K562 (cell line): ENCODE results near the gene GPC2. TPM values are rescaled to one million over a fixed set of nuclear protein-coding genes. Genes with fewer than 3 reads are reported as not detected.
A peak's percentile ranks its signal among the peaks of the same experiment; 100 is the strongest.

Source experiments
- AFF4 ChIP-seq: sonication (generic); formaldehyde crosslinking; IDR thresholded peaks from 2 replicates; pipeline ENCODE4 v1.8.0; 2023; ENCODE audit warnings: mild to moderate bottlenecking, missing genetic modification reagents
- ARID3B ChIP-seq: fragments of 250-450 bp; sonication (Bioruptor Pico); IDR thresholded peaks from 2 replicates; pipeline ENCODE4 v1.4.0; 2020; ENCODE audit warnings: borderline replicate concordance
- CBX2 ChIP-seq: fragments of 200-600 bp; sonication (generic); IDR thresholded peaks from one replicate; pipeline ENCODE4 v1.6.1; 2012; ENCODE audit warnings: mild to moderate bottlenecking, low read length, inconsistent platforms; ENCODE audit not compliant: insufficient read depth, poor library complexity, severe bottlenecking
- CBX3 ChIP-seq, 2 experiments: IDR thresholded peaks; 1 replicate in 1 of 2; 2 replicates in 1 of 2; pipeline ENCODE4 v1.6.1; 2012; ENCODE audit warnings: inconsistent platforms in 2 of 2, low read length in 2 of 2, borderline replicate concordance in 1 of 2, control low read depth in 1 of 2
- KDM2B ChIP-seq: fragments of 250-450 bp; sonication (Bioruptor Pico); IDR thresholded peaks from 2 replicates; pipeline ENCODE4 v1.8.0; 2021; ENCODE audit warnings: mild to moderate bottlenecking, moderate library complexity
- PBX2 ChIP-seq, 2 experiments: IDR thresholded peaks in 1 of 2; conservative IDR thresholded peaks in 1 of 2; 2 replicates each; pipeline ENCODE4 v1.6.1; 2016; ENCODE audit warnings: low read depth in 2 of 2, mild to moderate bottlenecking in 1 of 2, missing compliant biosample characterization in 1 of 2, missing genetic modification characterization in 1 of 2, moderate library complexity in 1 of 2
- TAF15 ChIP-seq: fragments of 200-400 bp; formaldehyde crosslinking; IDR thresholded peaks from 2 replicates; pipeline ENCODE4 v1.6.1; 2017; ENCODE audit warnings: mild to moderate bottlenecking, low read depth, low read length, moderate library complexity
- TARDBP ChIP-seq: fragments of 450-650 bp; IDR thresholded peaks from 2 replicates; pipeline ENCODE4 v1.6.1; 2016
- TFAP4 ChIP-seq: sonication (generic); formaldehyde crosslinking; IDR thresholded peaks from 2 replicates; pipeline ENCODE4 v1.8.0; 2022; ENCODE audit warnings: missing genetic modification reagents, mild to moderate bottlenecking, moderate library complexity, borderline replicate concordance
- ZBTB1 ChIP-seq: sonication (generic); formaldehyde crosslinking; IDR thresholded peaks from 2 replicates; pipeline ENCODE4 v1.8.1; 2023; ENCODE audit warnings: missing genetic modification reagents, low read depth, mild to moderate bottlenecking, borderline replicate concordance
- ZNF143 ChIP-seq: sonication (generic); formaldehyde crosslinking; IDR thresholded peaks from 2 replicates; pipeline ENCODE4 v1.9.0; 2022; ENCODE audit warnings: mild to moderate bottlenecking, missing genetic modification reagents
- ZNF354B ChIP-seq: fragments of 250-450 bp; sonication (Bioruptor Pico); IDR thresholded peaks from 2 replicates; pipeline ENCODE4 v1.4.0; 2020
- polyA plus RNA-seq, 8 experiments: library from polyadenylated mRNA; depleted of rRNA in 4 of 8; stranded (reverse) in 5 of 8; unstranded in 3 of 8; fragments of >200 nt; fragmentation: Nextera tagmentation in 2 of 8; fragmentation: Illumina TruSeq in 1 of 8; extraction: Ambion mirVana in 2 of 8; extraction: Trizol in 1 of 8; gene quantifications; 2 replicates each; pipeline versions ENCODE4 v1.2.1 to v1.2.3, GENCODE V29; 2011 to 2014; ENCODE audit warnings: inconsistent platforms in 1 of 8, missing spikeins in 1 of 8
- total RNA-seq, 7 experiments: library from RNA; depleted of rRNA in 6 of 7; stranded (reverse); fragments of >200 nt in 6 of 7; fragmentation: Illumina TruSeq in 2 of 7; extraction: Trizol in 2 of 7; gene quantifications; 2 replicates each; pipeline versions ENCODE4 v1.2.1 to v1.2.3, GENCODE V29; 2011 to 2021; ENCODE audit warnings: low replicate concordance in 1 of 7

GPC2 gene
- total and polyA plus RNA-seq, 9 of the 15 experiments (the other 6 are each of a cell fraction or from before 2014, with no cell fraction given), result 0.06 to 7.7 (median 1.4) TPM; not detected in 1

GRCh38 chr7:100127866-100128636, 49.1 kb downstream of the GPC2 start (continued):
- no peak for TF ChIP-seq ARID3B (CRISPR knock-in tag)
- TF ChIP-seq CBX3 (IDR thresholded peaks at IDR 0.05; ENCODE audit: borderline replicate concordance in 1 of 2, low read length in 2 of 2), result no peak
- TF ChIP-seq TAF15, result no peak
- no peak for TF ChIP-seq PBX2 (CRISPR knock-in tag; IDR thresholded peaks at IDR 0.05; ENCODE audit: low read depth)
- TF ChIP-seq PBX2 (tag; conservative IDR thresholded peaks at IDR 0.05; ENCODE audit: low read depth), result no peak
- TF ChIP-seq ZBTB1 (CRISPR knock-in tag), result 0 out of 2 replicates have a peak, but pooled peaks have one; percentile 46
- TF ChIP-seq ZNF143 (CRISPR knock-in tag), result 0 out of 2 replicates have a peak, but pooled peaks have one; percentile 25
- TF ChIP-seq ZNF354B (CRISPR knock-in tag), result no peak
- no peak for TF ChIP-seq TFAP4 (CRISPR knock-in tag)
- TF ChIP-seq TARDBP, result no peak
- TF ChIP-seq KDM2B (CRISPR knock-in tag), result no peak
- peak; percentile 23; the same call in 1 of the 2 replicates for TF ChIP-seq AFF4
- no peak for TF ChIP-seq CBX2
